ENCODE results near the gene BPIFB2. TPM values are rescaled to one million over a fixed set of nuclear protein-coding genes. Genes with fewer than 3 reads are reported as not detected.

The BPIFB2 gene
- total RNA-seq, 3 donors from 2014 or later: 0.11 TPM; not detected in 2

Other genes with a start within 250 kb of the BPIFB2 start
- 1 to 10 TPM in 1 of 3 donors, under 1 TPM in 2; 0.63 to 1.0 (median 0.63) TPM for gene DNMT3B, start 245.3 kb upstream of the BPIFB2 start, total RNA-seq
- gene MAPRE1, start 187.8 kb upstream of the BPIFB2 start, total RNA-seq: 100 to 1,000 TPM; 162 to 177 (median 169) TPM
- under 1 TPM; 0.25 to 0.40 (median 0.38) TPM for gene EFCAB8, start 148.8 kb upstream of the BPIFB2 start, total RNA-seq
- gene SUN5, start 3.3 kb upstream of the BPIFB2 start, total RNA-seq: not detected
- gene BPIFB6, start 23.9 kb downstream of the BPIFB2 start, total RNA-seq: not detected
- gene BPIFB3, start 46.2 kb downstream of the BPIFB2 start, total RNA-seq: not detected
- gene BPIFB4, start 71.9 kb downstream of the BPIFB2 start, total RNA-seq: not detected
- gene BPIFA2, start 160.5 kb downstream of the BPIFB2 start, total RNA-seq: not detected
- gene BPIFA3, start 209.6 kb downstream of the BPIFB2 start, total RNA-seq: not detected
- not detected for gene BPIFA1, start 228.3 kb downstream of the BPIFB2 start, total RNA-seq